PC-3 (cell line): ENCODE data around the gene TMPRSS2.

Experiments used
- CTCF ChIP-seq: fragments of 300-600 bp; sonication (generic); conservative IDR thresholded peaks from 2 replicates; pipeline ENCODE4 v1.5.1; 2017; ENCODE audit warnings: antibody characterized with exemption, low read depth, mild to moderate bottlenecking, low read length
- EZH2 ChIP-seq: fragments of 300-600 bp; sonication (generic); IDR thresholded peaks from one replicate; pipeline ENCODE4 v1.6.1; 2017; ENCODE audit warnings: antibody characterized with exemption, mild to moderate bottlenecking, low read length; ENCODE audit not compliant: unreplicated experiment
- EZH2phosphoT487 ChIP-seq: fragments of 300-600 bp; sonication (generic); IDR thresholded peaks from 2 replicates; pipeline ENCODE4 v1.6.1; 2018; ENCODE audit warnings: mild to moderate bottlenecking, antibody characterized with exemption, low read length, borderline replicate concordance

DNA sequence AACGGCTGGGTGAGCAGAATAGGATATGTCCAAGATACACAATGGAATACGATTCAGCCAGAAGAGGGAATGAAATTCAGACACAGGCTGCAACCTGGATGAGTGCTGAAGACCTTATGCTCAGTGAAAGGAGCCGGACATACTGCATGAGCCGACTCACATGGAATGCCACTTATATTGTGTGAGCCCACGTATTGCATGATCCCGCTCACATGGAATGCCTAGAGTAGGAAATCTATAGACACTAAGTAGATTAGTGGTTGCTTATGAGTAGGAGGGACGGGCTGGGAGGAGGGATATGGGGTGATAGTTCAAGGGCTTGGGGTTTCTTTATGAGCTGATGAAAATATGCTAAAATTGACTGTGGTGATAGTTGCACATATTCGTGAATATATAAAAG, 26.8 kb downstream of the TMPRSS2 start:
- TF ChIP-seq CTCF (no peak), EZH2 (no peak), EZH2phosphoT487 (no peak)
